Esophagus muscularis mucosa (tissue), 4 donors: ENCODE data around the gene LARGE1. TPM values are rescaled to one million over a fixed set of nuclear protein-coding genes. Genes with fewer than 3 reads are reported as not detected.

ENCODE experiments used
- DNase-seq: peaks from one replicate; pipeline ENCODE4 v3.0.0-alpha.2; 2017; ENCODE audit errors: extremely low spot score
- H3K27ac ChIP-seq, 4 donors: fragments of 200-600 bp; sonication (generic); replicated peaks in 1 of 4; 1 replicate in 3 of 4; 2 replicates in 1 of 4; pipeline ENCODE4 v1.5.1; 2016 to 2019; ENCODE audit warnings: mild to moderate bottlenecking in 1 of 4
- H3K27me3 ChIP-seq, 4 donors: fragments of 200-600 bp; sonication (generic); one replicate each; pipeline versions ENCODE4 v1.5.1 to v1.6.0; 2016 to 2019
- H3K36me3 ChIP-seq, 4 donors: fragments of 200-600 bp; sonication (generic); one replicate each; pipeline ENCODE4 v1.5.1; 2016 to 2019
- H3K4me1 ChIP-seq, 4 donors: fragments of 200-600 bp; sonication (generic); one replicate each; pipeline ENCODE4 v1.5.1; 2016 to 2019
- H3K4me3 ChIP-seq, 4 donors: fragments of 200-600 bp; sonication (generic); 1 replicate in 2 of 4; 2 replicates in 2 of 4; pipeline ENCODE4 v1.5.1; 2016 to 2019; ENCODE audit warnings: mild to moderate bottlenecking in 4 of 4, moderate library complexity in 1 of 4
- H3K9me3 ChIP-seq, 4 donors: fragments of 200-600 bp; sonication (generic); 1 replicate in 3 of 4; 2 replicates in 1 of 4; pipeline ENCODE4 v1.5.1; 2016 to 2019
- CTCF ChIP-seq, 3 experiments: fragments of 200-600 bp in 2 of 3; fragments of 450-650 bp in 1 of 3; sonication (generic) in 2 of 3; IDR thresholded peaks; one replicate each; pipeline ENCODE4 v1.5.1; 2017 to 2019; ENCODE audit warnings: antibody characterized with exemption in 3 of 3, mild to moderate bottlenecking in 2 of 3, moderate library complexity in 1 of 3
- EP300 ChIP-seq: sonication (generic); formaldehyde crosslinking; IDR thresholded peaks from one replicate; pipeline ENCODE4 v1.6.1; 2017; ENCODE audit warnings: antibody characterized with exemption
- POLR2A ChIP-seq: fragments of 450-650 bp; IDR thresholded peaks from one replicate; pipeline ENCODE4 v1.6.1; 2017; ENCODE audit warnings: antibody characterized with exemption, moderate library complexity, mild to moderate bottlenecking, low read depth
- POLR2AphosphoS5 ChIP-seq, 2 donors: sonication (generic); formaldehyde crosslinking; IDR thresholded peaks; one replicate each; pipeline ENCODE4 v1.6.1; 2017; ENCODE audit warnings: antibody characterized with exemption in 2 of 2
- WGBS: methylation state at CpG from one replicate; pipeline ENCODE4 v1.1.5; 2018; 5-methylcytosine and 5-hydroxymethylcytosine counted together
- intact Hi-C: fragments of 100-400 bp; cut with DNase I; formaldehyde crosslinking; loops from one replicate; pipeline ENCODE4 v1.15.1; 2023
- total RNA-seq, 4 donors: library from RNA; depleted of rRNA; stranded (reverse); fragments of >200 nt; gene quantifications; one replicate each; pipeline versions ENCODE4 v1.1.0 to v1.2.1, GENCODE V29; 2016

The LARGE1 gene
- total RNA-seq, 4 donors from 2014 or later: 29.9 to 48.4 (median 32.4) TPM

GRCh38 chr22:33496112-33496511 lies 424.2 kb downstream of the LARGE1 start:
- TF ChIP-seq POLR2AphosphoS5 (IDR thresholded peaks at IDR 0.05) (no peak), EP300 (no peak), CTCF (IDR thresholded peaks at IDR 0.05) (no peak), POLR2A (no peak)
- 98% methylated on average over 5 of the region's 5 CpGs for WGBS
- Histone ChIP-seq H3K4me3 (no peak overlapping the region), H3K27me3 (no peaks in the 10 kb centered on the region), H3K36me3 (no peaks in the 10 kb centered on the region), H3K9me3 (no peaks in the 10 kb centered on the region), H3K4me1 (peaks cover 0 to 16% (median 5%) of the 10 kb centered on the region in 4 donors), H3K27ac (no peak overlapping the region)
- no peak for DNase-seq
- intact Hi-C loops: no loop called here

- Histone ChIP-seq H3K4me3 (no peak overlapping the region), H3K27me3 (no peaks in the 10 kb centered on the region), H3K27ac (no peak overlapping the region), H3K36me3 (no peaks in the 10 kb centered on the region), H3K9me3 (no peaks in the 10 kb centered on the region), H3K4me1 (peaks cover 0 to 16% (median 5%) of the 10 kb centered on the region in 4 donors)
- DNase-seq: no peak
- intact Hi-C loops: no loop called here
- WGBS: 93% methylated on average over 3 of the region's 4 CpGs
- TF ChIP-seq EP300 (no peak), POLR2A (no peak), POLR2AphosphoS5 (IDR thresholded peaks at IDR 0.05) (no peak), CTCF (IDR thresholded peaks at IDR 0.05) (no peak)
Observed at GRCh38 chr22:33493476-33494205, 426.6 kb downstream of the LARGE1 start.

- no peak overlapping the region for H3K27ac ChIP-seq
- no peaks in the 10 kb centered on the region for H3K9me3 ChIP-seq
- WGBS: 55% methylated on average over 4 of the region's 4 CpGs
- intact Hi-C loops: no loop called here
- TF ChIP-seq POLR2A (no peak), EP300 (no peak), POLR2AphosphoS5 (IDR thresholded peaks at IDR 0.05) (no peak), CTCF (IDR thresholded peaks at IDR 0.05) (no peak)
- H3K4me3 ChIP-seq: peak overlapping the region in 1 of 4 donors; percentile 12
- no peak for DNase-seq
- H3K4me1 ChIP-seq: peaks cover 0 to 16% (median under 1%) of the 10 kb centered on the region in 4 donors
- H3K27me3 ChIP-seq: no peaks in the 10 kb centered on the region
- no peaks in the 10 kb centered on the region for H3K36me3 ChIP-seq
Observed at GRCh38 chr22:33492210-33492651, 428.0 kb downstream of the LARGE1 start.

- no peaks in the 10 kb centered on the region for H3K27me3 ChIP-seq
- no peak overlapping the region for H3K4me3 ChIP-seq
- H3K9me3 ChIP-seq: no peaks in the 10 kb centered on the region
- H3K36me3 ChIP-seq: no peaks in the 10 kb centered on the region
- DNase-seq: no peak
- intact Hi-C loops: no loop called here
- H3K27ac ChIP-seq: no peak overlapping the region
- TF ChIP-seq CTCF (IDR thresholded peaks at IDR 0.05) (no peak), POLR2AphosphoS5 (IDR thresholded peaks at IDR 0.05) (no peak), EP300 (no peak), POLR2A (no peak)
- peaks cover 0 to 5% (median 0%) of the 10 kb centered on the region in 4 donors for H3K4me1 ChIP-seq
- 87% methylated on average over 6 of the region's 6 CpGs for WGBS
Observed at GRCh38 chr22:33487041-33487716, 433.1 kb downstream of the LARGE1 start.
